Stimulated activated CD8-positive, alpha-beta memory T cell treated with anti-CD3 and anti-CD28 coated beads, Interleukin-15, amount 100 ng/mL, for 4 hours (primary cell): ENCODE data around the gene TMPRSS9.
"Not testable (repeated sequence)": the region's sequence is repeated elsewhere in the genome, so short reads cannot be mapped to it uniquely, and the experiment has no call there.

ENCODE experiments used
- DNase-seq, 2 donors: peaks; one replicate each; pipeline ENCODE4 v3.0.0-alpha.2; 2020; ENCODE audit warnings: low read depth in 2 of 2

The TMPRSS9 gene

GRCh38 chr19:2362046-2362969 is 2.2 kb downstream of the TMPRSS9 start:
- DNase-seq = no peak

GRCh38 chr19:2362970-2363300 is 2.9 kb downstream of the TMPRSS9 start:
- no peak for DNase-seq

- no peak for DNase-seq
Observed at GRCh38 chr19:2363419-2363818, 3.4 kb downstream of the TMPRSS9 start.

- DNase-seq = no peak
Observed at GRCh38 chr19:2365201-2365970, 5.3 kb downstream of the TMPRSS9 start.

- no peak for DNase-seq
Observed at GRCh38 chr19:2371656-2372055, 11.6 kb downstream of the TMPRSS9 start.

GRCh38 chr19:2372076-2372612 is 12.1 kb downstream of the TMPRSS9 start:
- DNase-seq = no peak

GRCh38 chr19:2374808-2375207 is 14.7 kb downstream of the TMPRSS9 start:
- DNase-seq = no peak

GRCh38 chr19:2375353-2376121 is 15.5 kb downstream of the TMPRSS9 start:
- DNase-seq = no peak

GRCh38 chr19:2376784-2377519 is 16.9 kb downstream of the TMPRSS9 start:
- no peak for DNase-seq

- no peak for DNase-seq
Observed at GRCh38 chr19:2380567-2380966, 20.5 kb downstream of the TMPRSS9 start.

- DNase-seq = no peak
Observed at GRCh38 chr19:2381148-2381820, 21.2 kb downstream of the TMPRSS9 start.

- no peak for DNase-seq
Observed at GRCh38 chr19:2382530-2383222, 22.6 kb downstream of the TMPRSS9 start.

- no peak for DNase-seq
Observed at GRCh38 chr19:2385053-2385721, 25.1 kb downstream of the TMPRSS9 start.

GRCh38 chr19:2387367-2388288 is 27.6 kb downstream of the TMPRSS9 start:
- no peak for DNase-seq

- DNase-seq = no peak
Observed at GRCh38 chr19:2389594-2389993, 29.5 kb downstream of the TMPRSS9 start.

GRCh38 chr19:2391118-2391725 is 31.2 kb downstream of the TMPRSS9 start:
- peak in 1 of 2 donors; percentile 6 for DNase-seq

- DNase-seq = no peak
Observed at GRCh38 chr19:2392366-2392765, 32.3 kb downstream of the TMPRSS9 start.

- not testable (repeated sequence) for DNase-seq
Observed at GRCh38 chr19:2392899-2393298, 32.8 kb downstream of the TMPRSS9 start.
